Ascending aorta (tissue), 2 donors: ENCODE results near the gene TOX2. TPM values are rescaled to one million over a fixed set of nuclear protein-coding genes. Genes with fewer than 3 reads are reported as not detected.

Experiments used
- DNase-seq, 2 donors: peaks; one replicate each; pipeline ENCODE4 v3.0.0-alpha.2; 2019; ENCODE audit warnings: low spot score in 2 of 2
- H3K27ac ChIP-seq, 2 donors: fragments of 200-600 bp; sonication (generic); one replicate each; pipeline ENCODE4 v1.5.1; 2016 to 2017; ENCODE audit warnings: mild to moderate bottlenecking in 1 of 2
- H3K27me3 ChIP-seq: fragments of 200-600 bp; sonication (generic); one replicate; pipeline ENCODE4 v1.5.1; 2017
- H3K36me3 ChIP-seq, 2 donors: fragments of 200-600 bp; sonication (generic); one replicate each; pipeline ENCODE4 v1.5.1; 2016
- H3K4me1 ChIP-seq, 2 donors: fragments of 200-600 bp; sonication (generic); one replicate each; pipeline ENCODE4 v1.5.1; 2016 to 2017; ENCODE audit warnings: mild to moderate bottlenecking in 1 of 2
- H3K4me3 ChIP-seq, 2 donors: fragments of 200-600 bp; sonication (generic); one replicate each; pipeline ENCODE4 v1.5.1; 2016 to 2017; ENCODE audit warnings: mild to moderate bottlenecking in 1 of 2
- H3K9me3 ChIP-seq, 2 donors: fragments of 200-600 bp; sonication (generic); one replicate each; pipeline ENCODE4 v1.5.1; 2016
- intact Hi-C: fragments of 100-400 bp; cut with DNase I; formaldehyde crosslinking; loops from one replicate; pipeline ENCODE4 v1.15.1; 2023
- total RNA-seq: library from RNA; depleted of rRNA; stranded (reverse); fragments of >200 nt; gene quantifications from one replicate; pipeline ENCODE4 v1.1.0, GENCODE V29; 2016
- TF ChIP-seq, protein P1 (sequence below), 3 experiments: fragments of 200-600 bp in 2 of 3; fragments of 450-650 bp in 1 of 3; sonication (generic) in 2 of 3; IDR thresholded peaks; one replicate each; pipeline ENCODE4 v1.5.1; 2016 to 2019; ENCODE audit warnings: antibody characterized with exemption in 3 of 3, mild to moderate bottlenecking in 1 of 3, moderate library complexity in 1 of 3

The TOX2 gene
- total RNA-seq, 1 donor from 2014 or later: 47.0 TPM

DNA sequence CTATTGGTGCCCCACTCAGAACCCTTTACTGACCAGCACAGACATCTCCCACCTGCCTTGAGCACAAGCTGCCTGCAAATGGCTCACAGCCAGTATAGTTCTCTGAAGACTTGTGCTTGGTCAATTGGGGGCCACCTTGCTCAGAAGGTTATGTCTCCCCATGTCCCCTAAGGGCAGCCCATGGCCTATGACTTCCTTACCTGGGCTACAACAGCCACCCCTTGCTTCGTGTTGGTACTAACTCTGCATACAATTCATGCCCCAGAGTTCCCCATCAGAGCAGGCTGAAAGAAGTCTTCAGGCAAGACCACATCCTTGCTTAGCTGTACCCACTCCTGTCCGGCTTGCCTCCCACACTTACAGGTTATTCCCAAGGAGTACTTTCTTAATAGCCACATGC lies 57.4 kb downstream of the TOX2 start:
- Histone ChIP-seq H3K36me3 (no peaks in the 10 kb centered on the region), H3K27me3 (no peaks in the 10 kb centered on the region)
- intact Hi-C loops: no loop called here

DNA sequence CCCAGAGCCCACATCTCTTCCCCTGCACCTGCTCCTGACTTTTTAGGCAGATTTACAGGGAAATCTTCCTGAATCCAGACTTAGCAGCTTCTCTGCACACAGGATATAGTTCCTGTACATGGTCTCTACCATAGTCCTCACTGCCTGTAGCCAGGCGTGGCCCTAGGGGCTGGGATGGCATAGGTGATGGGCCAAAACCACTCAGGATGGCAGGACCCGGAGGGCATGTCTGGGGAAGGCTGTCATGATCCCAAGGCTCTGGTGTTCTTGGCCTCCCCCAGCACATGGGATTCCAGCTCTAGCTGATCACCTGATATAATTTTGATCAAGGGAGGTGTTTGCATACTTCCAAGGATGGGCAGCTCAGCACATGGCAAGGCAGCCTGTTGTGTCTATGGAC lies 58.0 kb downstream of the TOX2 start:
- no peak overlapping the region for H3K4me3 ChIP-seq
- H3K9me3 ChIP-seq: no peaks in the 10 kb centered on the region
- no peaks in the 10 kb centered on the region for H3K36me3 ChIP-seq
- H3K4me1 ChIP-seq: no peaks in the 10 kb centered on the region
- intact Hi-C loops: no loop called here
- TF ChIP-seq, protein P1, sequence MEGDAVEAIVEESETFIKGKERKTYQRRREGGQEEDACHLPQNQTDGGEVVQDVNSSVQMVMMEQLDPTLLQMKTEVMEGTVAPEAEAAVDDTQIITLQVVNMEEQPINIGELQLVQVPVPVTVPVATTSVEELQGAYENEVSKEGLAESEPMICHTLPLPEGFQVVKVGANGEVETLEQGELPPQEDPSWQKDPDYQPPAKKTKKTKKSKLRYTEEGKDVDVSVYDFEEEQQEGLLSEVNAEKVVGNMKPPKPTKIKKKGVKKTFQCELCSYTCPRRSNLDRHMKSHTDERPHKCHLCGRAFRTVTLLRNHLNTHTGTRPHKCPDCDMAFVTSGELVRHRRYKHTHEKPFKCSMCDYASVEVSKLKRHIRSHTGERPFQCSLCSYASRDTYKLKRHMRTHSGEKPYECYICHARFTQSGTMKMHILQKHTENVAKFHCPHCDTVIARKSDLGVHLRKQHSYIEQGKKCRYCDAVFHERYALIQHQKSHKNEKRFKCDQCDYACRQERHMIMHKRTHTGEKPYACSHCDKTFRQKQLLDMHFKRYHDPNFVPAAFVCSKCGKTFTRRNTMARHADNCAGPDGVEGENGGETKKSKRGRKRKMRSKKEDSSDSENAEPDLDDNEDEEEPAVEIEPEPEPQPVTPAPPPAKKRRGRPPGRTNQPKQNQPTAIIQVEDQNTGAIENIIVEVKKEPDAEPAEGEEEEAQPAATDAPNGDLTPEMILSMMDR (IDR thresholded peaks at IDR 0.05): no peak
- no peak overlapping the region for H3K27ac ChIP-seq
- DNase-seq: peak in 1 of 2 donors; percentile 21
- no peaks in the 10 kb centered on the region for H3K27me3 ChIP-seq

More for the DNA sequence above, 57.4 kb downstream of the TOX2 start:
- H3K9me3 ChIP-seq: no peaks in the 10 kb centered on the region
- no peaks in the 10 kb centered on the region for H3K4me1 ChIP-seq
- no peak overlapping the region for H3K27ac ChIP-seq
- no peak overlapping the region for H3K4me3 ChIP-seq
- TF ChIP-seq, protein P1 (IDR thresholded peaks at IDR 0.05): no peak
- peak in 1 of 2 donors; percentile 21 for DNase-seq

DNA sequence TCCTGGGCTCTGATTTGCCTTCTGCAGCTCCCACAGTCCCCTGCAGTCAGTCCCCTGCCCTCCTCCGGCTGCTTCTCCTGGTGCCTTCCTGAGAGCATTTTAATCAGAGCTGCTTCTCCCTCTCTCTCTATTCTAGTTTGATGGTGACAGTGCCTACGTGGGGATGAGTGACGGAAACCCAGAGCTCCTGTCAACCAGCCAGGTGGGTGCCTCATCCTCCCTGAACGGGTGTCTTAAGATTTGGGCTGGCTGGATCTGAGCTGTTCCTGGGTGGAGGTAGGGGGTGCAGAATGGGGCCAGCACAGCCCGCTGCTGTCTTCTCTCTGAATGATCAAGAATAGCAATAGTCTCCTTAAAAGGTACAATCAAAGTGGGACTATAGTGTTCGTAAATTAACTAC lies 58.6 kb downstream of the TOX2 start:
- Histone ChIP-seq H3K4me1 (no peaks in the 10 kb centered on the region), H3K4me3 (no peak overlapping the region), H3K27me3 (no peaks in the 10 kb centered on the region), H3K9me3 (no peaks in the 10 kb centered on the region), H3K36me3 (no peaks in the 10 kb centered on the region), H3K27ac (no peak overlapping the region)
- intact Hi-C loops: no loop called here
- peak in 1 of 2 donors; percentile 37 for DNase-seq
- TF ChIP-seq, protein P1 (IDR thresholded peaks at IDR 0.05): no peak

DNA sequence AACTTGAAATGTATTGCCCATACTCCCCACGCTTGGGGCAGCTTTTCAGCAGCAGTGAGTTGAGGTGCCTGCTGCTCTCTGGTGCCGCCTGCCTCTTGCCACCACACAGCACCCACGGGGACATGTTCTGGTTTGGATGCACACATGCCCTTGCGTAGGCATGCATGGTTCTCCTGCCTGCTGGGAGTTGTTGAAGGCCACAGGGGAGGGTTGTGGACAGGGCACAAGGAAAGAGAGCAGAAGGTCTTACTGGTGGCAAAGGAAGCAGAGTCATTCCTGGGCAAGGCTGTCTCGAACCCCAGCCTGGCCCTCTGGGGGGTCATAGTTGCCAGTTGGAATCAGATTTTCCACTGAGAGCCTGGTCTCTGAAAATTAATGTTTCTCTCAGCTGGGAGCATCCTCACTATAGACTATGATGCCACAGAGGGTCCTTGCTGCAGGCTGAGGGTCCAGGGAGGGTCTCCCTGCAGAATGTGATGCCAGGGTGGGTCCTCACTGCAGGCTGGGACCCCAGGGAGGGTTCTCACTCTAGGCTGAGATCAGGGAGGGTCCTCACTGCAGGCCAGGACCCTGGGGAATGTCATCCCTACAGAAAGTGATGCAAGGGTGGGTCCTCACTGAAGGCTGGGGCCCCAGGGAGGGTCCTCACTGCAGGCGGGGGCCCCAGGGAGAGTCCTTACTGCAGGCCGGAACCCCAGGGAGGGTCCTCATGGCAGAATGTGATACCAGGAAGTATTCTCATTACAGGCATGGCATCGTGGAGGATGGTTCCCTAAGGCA lies 59.2 kb downstream of the TOX2 start:
- no peaks in the 10 kb centered on the region for H3K27me3 ChIP-seq
- no peak overlapping the region for H3K27ac ChIP-seq
- intact Hi-C loops: no loop called here
- no peaks in the 10 kb centered on the region for H3K4me1 ChIP-seq
- DNase-seq: no peak
- H3K4me3 ChIP-seq: no peak overlapping the region
- no peaks in the 10 kb centered on the region for H3K9me3 ChIP-seq
- H3K36me3 ChIP-seq: no peaks in the 10 kb centered on the region
- TF ChIP-seq, protein P1 (IDR thresholded peaks at IDR 0.05): no peak

DNA sequence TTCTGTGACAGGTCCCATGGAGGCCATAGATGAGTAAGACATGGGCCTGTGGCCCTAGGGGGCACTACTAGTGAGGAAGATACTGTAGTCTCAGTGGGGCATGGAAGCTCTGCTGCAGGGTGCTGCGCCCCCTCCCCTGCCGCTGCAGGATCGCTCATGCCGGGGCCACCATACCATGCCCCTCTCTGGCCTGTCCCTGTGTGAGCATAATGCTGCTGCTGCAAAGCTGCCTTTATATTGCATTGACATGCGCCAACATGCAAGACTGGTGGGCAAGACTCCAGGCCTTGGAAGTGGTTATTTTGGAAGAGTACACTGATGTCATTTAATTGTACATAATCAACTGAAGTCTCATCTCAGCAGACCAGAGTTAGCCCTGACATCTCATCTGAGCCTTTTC lies 60.0 kb downstream of the TOX2 start:
- DNase-seq: no peak
- H3K9me3 ChIP-seq: no peaks in the 10 kb centered on the region
- intact Hi-C loops: no loop called here
- no peak overlapping the region for H3K27ac ChIP-seq
- TF ChIP-seq, protein P1 (IDR thresholded peaks at IDR 0.05): no peak
- H3K36me3 ChIP-seq: no peaks in the 10 kb centered on the region
- no peaks in the 10 kb centered on the region for H3K27me3 ChIP-seq
- H3K4me3 ChIP-seq: no peak overlapping the region
- no peaks in the 10 kb centered on the region for H3K4me1 ChIP-seq
